Skeletal muscle cell (primary cell): ENCODE measurements around the gene EXOC1L.

Experiments
- DNase-seq: peaks from one replicate; pipeline ENCODE4 v3.0.0-alpha.2; 2010; ENCODE audit warnings: low read depth
- H3K4me3 ChIP-seq: 2 replicates; pipeline ENCODE4 v1.5.1; 2011; ENCODE audit warnings: low read depth, mild to moderate bottlenecking, control low read depth, low read length, moderate library complexity

EXOC1L gene

DNA sequence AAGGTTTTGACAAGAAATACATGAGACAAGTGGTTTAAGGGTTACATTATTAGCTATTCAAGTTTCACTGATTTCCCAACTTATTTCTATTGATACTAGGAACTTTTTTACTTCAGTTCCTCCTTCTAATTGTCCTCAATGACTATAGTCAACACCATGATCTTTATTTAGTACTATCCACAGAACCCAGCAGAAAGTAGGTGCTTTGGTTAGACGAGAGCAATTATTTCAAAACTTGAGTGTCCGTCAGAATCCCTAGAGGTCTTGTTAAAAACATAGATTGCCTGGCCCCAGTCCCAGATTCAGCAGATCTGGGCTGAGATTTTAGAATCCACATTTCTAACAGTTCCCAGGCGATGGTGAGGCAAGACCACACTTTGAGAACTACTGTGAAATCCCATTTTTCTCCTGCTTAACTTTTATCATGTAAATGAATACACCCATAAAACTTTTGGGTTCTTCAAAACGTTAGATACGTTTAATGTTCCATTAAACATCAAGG is 51.8 kb downstream of the EXOC1L start:
- DNase-seq = no peak
- no peak overlapping the region for H3K4me3 ChIP-seq

- no peak overlapping the region for H3K4me3 ChIP-seq
- DNase-seq = no peak
Observed at GRCh38 chr4:55874831-55875230, 55.2 kb downstream of the EXOC1L start.

DNA sequence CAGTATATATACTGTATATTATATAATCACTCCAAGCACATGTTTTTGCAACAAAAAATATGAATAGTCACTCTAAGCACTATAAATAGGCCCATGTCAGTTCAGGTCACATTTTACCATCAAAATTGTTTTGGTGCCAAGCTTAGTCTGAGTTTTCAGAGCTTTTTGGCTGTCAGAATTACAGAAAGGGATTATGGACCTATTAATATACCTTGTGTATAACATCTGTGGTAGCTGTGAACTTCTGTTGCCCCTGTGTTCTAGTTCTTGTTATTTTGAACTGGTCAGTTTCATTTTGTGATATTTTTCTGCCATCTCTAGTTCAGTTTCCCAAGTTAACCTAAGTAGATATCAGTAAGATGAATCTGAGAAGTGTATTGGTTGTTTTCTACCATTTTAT is 56.8 kb downstream of the EXOC1L start:
- no peak for DNase-seq
- H3K4me3 ChIP-seq = no peak overlapping the region

GRCh38 chr4:55879224-55879623 is 59.6 kb downstream of the EXOC1L start:
- no peak for DNase-seq

GRCh38 chr4:55880652-55881280 is 61.2 kb downstream of the EXOC1L start:
- H3K4me3 ChIP-seq = no peak overlapping the region
- DNase-seq = no peak

More at GRCh38 chr4:55879224-55879623, 59.6 kb downstream of the EXOC1L start:
- no peak overlapping the region for H3K4me3 ChIP-seq

DNA sequence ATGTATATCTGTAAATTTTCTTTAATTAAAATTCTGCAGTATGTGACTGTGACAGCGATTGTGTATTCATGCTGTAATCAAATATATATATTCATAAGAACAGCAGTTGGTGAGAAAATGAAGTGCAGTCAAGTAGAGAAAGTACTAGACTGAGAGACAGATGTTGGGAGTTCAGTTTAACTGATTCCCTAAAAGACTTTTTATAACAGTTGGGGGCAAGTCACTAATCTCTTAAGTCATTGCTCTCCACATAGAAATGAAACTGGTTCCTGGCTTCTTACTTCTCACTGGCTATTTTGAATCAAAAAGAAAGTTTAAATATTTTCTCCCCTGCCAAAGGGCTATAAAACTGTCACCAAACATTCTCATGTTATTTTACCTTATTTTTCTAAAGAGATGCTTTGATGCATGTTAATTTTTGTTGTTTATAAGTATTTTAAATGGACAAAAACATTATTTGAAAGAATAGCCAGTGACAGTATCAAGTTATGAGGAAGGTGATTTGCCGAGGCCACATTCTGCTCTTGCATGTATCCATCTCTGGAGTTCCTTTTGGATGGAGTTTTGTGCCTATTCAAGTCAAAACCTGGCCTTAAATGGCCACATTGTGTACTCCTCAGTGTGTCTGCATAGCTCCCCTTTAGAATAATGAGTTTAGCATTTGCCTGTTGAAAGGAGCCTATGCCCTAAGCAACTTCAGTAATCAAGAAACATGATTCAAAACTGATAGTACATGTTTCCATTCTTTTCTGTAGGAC is 64.7 kb downstream of the EXOC1L start:
- DNase-seq = no peak

GRCh38 chr4:55884851-55885219 is 65.2 kb downstream of the EXOC1L start:
- no peak overlapping the region for H3K4me3 ChIP-seq

More for the DNA sequence above, 64.7 kb downstream of the EXOC1L start:
- H3K4me3 ChIP-seq = no peak overlapping the region

More at GRCh38 chr4:55884851-55885219, 65.2 kb downstream of the EXOC1L start:
- no peak for DNase-seq
